ENCODE measurements around the gene NUP37.
"Not testable (repeated sequence)": the region's sequence is repeated elsewhere in the genome, so short reads cannot be mapped to it uniquely, and the experiment has no call there.

- not testable (repeated sequence) for TF ChIP-seq CTCF (IDR thresholded peaks at IDR 0.05); EZH2 (IDR thresholded peaks at IDR 0.05; ENCODE audit: borderline replicate concordance, insufficient read depth, low read depth, low read length, poor library complexity, severe bottlenecking)
Measured at GRCh38 chr12:102121328-102121727, 1.4 kb upstream of the NUP37 start.
